Activated gamma-delta T cell (primary cell): ENCODE data around the gene ODR4.
A peak's percentile ranks its signal among the peaks of the same experiment; 100 is the strongest.
"Not testable (repeated sequence)": the region's sequence is repeated elsewhere in the genome, so short reads cannot be mapped to it uniquely, and the experiment has no call there.

ENCODE experiments used
- DNase-seq: peaks from one replicate; lab custom pipeline; 2025; lab: John Stamatoyannopoulos, UW
- total RNA-seq, 2 donors: gene quantifications; one replicate each; lab custom pipeline; 2026; lab: John Stamatoyannopoulos, UW

The ODR4 gene
- 46.8 to 55.9 reads per million in 2 donors for total RNA-seq

DNA sequence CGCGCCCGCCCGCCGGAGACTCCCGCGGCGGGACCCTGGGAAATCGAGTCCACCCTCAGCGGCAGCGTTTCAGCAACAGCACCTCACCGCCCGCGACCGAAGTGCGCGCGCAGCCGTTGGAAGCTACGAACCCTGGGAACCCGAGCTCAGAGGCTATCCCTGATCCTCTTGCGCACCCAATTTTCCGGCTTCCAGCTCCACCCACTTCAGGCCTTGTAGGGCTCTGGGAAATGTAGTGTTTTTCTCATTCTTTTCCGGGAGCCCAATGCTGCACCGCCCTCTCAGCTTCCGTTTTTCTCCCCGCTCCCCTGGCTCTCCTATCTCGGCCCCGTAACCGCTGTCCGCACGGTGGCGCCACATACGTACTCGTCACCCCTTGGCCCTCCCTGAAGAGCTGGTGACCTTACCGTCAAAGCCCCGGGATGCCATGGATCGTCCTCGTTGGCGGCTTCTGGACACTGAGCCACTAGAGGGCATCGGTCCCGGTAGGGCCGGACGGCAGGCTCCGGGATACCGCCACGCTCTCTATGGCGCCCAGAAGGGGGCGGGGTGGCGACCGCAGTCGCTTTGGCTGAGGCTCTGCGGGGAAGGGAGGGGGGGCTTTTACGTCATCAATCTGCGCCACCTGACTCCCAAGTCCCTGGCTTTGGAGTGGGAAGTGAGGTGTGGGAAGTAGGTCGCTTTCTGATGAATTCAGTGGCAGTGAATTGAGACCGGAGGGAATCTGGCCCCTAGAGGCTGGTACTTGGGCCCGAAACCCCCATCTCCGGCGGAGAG is at the start of gene ODR4, which contains the start of gene TPR:
Gene ODR4, plus strand, starts transcription at position 687 of the 777 bp plus-strand sequence. CDS start 3,948 bp downstream, outside the sequence.
Gene TPR, minus strand, starts transcription at position 102 of the 777 bp plus-strand sequence. CDS start 225 bp downstream, outside the sequence.
- peak; percentile 97 for DNase-seq

DNA sequence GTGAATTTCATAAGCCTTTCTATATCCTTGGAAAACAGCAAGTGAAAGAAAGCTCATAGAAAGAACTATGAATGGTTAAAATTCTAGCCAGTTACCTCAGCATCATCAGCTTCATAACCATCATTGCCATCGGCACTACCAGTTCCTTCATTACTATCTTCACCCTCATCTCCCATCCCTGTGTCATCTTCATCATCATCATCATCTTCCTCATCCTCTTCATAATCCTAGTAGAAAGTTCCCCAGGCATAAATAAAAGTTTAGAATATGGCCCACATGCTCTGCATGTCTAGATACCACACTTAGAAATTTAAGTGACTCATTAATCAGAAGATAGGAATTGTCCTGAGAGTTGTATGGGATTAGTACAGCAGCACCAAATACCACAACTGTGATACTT is 49.6 kb upstream of the ODR4 start:
- DNase-seq: no peak

DNA sequence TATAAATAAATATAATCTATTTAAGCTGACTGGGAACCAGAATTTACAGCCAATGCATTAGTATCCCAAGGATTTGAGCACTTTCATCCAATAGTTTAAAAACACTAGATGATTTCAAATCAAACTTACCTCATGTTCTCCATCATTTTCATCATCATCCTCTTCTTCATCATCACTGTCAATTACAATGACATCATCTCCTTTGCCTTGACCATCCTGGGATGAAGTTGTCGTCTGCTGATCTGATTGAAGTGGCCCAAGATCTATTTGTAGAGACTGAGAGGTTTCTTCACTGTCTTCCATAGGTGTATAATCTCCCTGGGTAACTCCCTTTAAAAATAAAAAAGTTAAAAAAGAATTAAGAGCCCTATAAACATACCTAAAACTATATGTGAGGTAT is 48.3 kb upstream of the ODR4 start:
- no peak for DNase-seq

DNA sequence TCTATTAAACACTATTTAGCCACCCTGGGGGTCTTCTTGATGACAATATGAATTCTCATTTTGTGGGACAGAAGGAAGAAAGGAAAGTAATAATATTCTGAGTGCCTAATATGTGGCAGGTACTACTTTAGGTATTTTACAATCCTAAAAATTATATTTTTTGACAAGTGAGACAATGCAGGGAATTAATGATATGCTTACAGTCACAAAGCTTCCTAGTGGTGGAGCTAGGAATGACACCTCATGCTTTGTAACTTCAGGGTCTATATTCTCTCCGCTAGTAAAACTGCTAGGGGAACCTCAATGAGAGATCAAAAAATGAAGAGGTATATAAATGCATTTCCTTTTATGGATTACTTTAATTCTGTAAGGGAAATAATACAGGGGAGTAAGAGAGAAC is 44.9 kb upstream of the ODR4 start:
- no peak for DNase-seq

DNA sequence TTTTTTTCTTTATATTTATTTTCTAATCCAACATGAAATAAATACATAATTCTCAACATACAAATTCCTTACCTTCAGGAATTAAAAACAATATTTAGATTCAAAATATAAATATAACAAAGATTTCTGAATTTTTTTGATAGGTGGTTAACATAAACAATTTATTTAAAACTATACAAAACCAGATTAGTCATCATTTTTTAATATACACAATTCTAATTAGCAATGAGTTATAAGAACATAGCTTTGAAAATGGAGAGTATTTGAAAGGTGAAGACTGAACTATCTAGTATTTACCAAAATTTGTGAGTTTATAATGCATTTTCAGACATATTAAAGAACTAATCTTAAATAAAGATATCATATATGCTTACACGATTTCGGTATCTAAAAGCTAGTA is 38.1 kb upstream of the ODR4 start:
- no peak for DNase-seq

DNA sequence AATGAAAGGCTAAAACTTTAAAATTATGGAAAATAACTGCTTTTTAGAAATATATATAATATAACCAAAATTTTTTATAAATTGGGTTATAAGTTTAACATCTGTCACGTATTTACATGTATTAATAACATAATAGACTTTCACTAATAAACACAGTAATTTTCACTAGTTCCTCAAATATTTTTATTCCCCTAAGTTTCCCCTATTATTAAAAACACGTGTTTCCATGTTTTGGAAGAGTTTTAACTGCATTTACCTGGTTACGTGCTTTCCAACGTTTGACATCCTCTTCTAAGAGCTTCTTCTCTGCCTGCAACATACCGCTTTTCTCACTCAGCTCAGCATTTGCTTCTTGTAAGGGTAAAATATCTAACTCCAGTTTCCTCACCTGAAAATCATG is 34.9 kb upstream of the ODR4 start:
- no peak for DNase-seq

DNA sequence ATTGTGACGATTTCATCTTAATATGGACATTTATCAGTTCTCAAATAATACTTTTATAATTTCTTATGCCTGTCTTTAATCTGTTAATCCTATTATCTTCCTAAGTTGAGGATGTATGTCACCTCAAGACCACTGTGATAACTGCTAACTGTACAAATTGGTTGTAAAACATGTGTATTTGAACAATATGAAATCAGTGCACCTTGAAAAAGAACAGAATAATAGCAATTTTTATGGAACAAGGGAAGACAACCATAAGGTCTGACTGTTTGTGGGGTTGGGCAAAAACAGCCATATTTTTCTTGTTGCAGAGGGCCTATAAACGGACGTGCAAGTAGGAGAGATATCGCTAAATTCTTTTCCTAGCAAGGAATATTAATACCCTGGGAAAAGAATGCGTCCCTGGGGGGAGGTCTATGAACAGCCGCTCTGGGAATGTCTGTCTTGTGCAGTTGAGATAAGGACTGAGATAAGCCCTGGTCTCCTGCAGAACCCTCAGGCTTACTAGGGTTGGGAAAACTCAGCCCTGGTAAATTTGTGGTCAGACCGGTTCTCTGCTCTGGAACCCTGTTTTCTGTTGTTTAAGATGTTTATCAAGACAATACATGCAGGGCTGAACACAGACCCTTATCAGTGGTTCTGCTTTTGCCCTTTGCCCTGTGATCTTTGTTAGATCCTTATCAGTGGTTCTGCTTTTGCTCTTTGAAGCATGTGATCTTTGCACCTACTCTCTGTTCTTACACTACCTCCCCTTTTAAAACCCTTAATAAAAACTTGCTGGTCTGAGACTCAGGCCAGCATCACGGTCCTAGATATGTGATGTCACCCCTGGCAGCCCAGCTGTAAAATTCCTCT is 27.6 kb upstream of the ODR4 start:
- DNase-seq: not testable (repeated sequence)

DNA sequence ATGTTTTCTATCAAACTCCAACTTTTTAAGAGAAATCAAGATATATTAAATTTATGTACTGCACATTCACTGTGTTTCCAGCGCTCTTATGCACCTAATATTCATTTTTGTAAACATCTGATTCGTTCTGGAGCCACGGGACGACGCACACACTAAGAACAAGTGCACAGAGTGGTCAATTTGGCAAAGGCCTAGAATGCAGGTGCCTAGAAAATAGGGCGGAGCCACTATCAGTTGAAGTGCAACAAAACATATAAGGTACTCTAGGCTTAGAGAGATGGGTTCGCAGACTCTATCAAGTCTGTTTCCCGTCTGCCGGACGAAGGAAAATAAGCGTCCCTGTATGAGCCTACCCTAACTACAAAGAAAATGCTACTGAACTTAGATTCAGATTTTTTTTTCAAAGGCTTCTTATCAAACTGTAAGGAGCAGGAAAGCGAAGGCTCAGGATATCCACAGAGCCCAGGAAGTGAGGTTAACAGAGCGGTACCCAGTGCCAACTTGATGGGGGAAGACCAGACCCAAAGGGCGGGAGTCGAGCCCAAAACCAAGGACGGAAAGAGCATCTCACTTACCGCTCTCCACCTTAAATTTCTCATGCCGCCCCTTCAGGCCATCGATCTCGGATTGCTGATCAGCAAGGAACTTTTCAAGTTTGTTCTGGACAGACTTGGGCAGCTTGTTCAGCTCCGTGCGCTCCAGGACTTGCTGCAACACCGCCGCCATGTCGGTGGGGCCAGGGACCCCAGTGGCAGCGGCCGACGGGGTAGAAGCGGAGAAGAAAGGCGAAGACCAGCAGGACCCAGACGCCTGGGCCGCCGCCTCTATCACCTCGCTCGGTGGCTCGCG is 1.1 kb upstream of the ODR4 start:
- DNase-seq: no peak

DNA sequence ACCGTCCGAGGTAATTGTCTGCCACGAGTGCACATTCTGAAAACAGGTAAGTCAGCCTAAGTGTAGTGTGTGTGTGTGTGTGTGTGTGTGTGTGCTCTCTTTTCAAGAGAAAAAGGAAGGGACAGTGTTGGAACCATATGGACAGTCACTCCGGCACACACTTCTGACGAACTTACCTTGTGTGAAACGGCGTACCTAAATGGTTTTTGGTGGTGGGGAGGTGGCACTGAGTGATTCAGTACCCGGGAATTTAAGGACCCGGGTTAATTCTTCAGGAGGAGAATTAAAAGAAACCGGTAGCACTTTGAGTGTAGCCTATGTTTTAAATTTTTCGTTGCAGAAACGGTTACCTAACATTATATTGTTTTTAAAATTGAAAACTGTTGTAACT is 286 bp downstream of the ODR4 start:
- no peak for DNase-seq

DNA sequence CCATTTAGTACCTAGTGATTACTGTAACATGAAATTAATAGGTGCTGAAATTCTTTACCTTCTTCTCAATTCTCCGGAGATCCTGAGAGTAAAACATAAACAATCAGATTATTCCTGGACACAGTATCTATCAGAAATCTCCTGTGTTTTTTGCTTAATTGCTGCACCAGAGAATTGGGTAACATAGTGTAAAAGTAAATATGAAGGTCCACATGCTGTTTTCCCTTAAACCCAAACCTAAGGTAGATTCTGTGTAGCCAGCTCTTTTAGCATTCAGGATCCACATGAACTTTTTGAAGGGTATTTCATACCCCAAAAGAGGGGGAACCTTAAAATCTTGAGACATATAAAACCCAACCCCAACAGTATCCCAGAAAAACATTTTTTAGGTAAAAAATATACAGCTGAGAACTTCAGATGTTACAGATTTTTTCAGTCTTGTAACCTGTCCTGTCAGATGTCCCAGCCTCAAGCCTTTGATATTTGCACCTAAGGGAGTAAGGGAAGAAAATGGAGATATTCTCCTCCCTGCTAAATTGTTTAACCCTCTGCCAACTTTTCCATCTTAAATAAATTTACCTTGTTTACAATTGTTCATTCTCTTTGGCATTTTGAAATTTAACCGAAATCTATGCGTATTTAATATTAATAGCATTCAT is 11.2 kb downstream of the ODR4 start:
- no peak for DNase-seq

DNA sequence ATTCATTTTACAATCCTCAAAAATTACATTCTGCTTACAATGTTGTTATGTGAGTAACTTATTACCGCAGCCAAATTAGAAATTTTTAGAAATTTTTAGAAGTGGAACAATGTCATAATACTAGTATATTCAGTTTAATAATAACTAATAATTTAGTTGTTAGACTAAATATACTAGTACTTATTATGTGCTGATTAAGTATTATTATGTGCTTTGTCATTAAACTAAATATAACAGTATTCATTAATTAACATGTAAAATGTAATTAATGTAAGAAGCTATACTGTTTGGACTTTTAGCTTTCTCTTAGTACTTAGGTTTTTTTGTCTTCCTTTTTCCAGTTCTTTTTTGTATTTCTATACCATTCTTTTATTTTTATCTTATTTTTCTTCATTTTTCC is 15.3 kb downstream of the ODR4 start:
- DNase-seq: no peak

DNA sequence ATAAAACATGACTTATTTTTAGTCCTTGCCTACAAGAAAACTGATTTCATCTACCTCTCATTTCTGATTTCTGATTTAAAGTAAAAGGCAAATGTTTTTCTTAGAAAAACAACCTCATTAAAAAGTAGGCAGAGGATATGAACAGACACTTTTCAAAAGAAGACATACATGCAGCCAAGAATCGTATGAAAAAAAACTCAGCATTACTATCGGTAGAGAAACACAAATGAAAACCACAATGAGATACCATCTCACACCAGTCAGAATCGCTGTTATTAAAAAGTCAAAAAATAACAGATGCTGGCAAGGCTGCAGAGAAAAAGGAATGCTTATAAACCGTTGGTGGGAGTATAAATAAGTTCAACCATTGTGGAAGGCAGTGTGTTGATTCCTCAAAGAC is 16.2 kb downstream of the ODR4 start:
- DNase-seq: no peak

DNA sequence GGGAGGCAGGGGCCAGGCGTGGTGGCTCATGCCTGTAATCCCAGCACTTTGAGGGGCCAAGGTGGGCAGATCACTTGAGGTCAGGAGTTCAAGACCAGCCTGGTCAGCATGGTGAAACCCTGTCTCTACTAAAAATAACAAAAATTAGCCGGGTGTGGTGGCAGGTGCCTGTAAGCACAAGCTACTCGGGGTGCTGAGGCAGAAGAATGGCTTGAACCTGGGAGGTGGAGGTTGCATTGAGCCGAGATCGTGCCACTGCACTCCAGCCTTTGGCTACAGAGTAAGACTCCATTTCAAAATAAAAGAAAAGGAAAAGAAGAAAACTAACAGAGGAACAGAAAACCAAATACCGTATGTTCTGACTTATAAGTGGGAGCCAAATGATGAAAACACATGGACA is 17.1 kb downstream of the ODR4 start:
- not testable (repeated sequence) for DNase-seq

DNA sequence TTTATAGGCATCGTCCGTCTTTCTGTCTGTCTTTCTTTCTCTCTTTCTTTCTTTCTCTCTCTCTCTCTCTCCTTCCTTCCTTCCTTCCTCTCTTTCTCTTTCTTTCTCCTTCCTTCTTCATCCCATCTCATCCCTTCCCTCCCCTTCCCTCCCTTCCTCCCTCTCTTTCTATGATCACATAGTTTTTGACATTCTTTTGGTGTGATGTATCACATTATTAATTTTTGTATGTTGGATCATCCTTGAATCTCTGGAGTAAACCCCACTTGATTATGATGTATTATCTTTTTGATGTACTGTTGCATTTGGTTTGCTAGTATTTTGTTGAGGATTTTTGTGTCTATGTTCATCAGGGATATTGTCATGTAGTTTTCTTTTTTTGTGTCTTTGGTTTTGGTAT is 25.8 kb downstream of the ODR4 start:
- not testable (repeated sequence) for DNase-seq

DNA sequence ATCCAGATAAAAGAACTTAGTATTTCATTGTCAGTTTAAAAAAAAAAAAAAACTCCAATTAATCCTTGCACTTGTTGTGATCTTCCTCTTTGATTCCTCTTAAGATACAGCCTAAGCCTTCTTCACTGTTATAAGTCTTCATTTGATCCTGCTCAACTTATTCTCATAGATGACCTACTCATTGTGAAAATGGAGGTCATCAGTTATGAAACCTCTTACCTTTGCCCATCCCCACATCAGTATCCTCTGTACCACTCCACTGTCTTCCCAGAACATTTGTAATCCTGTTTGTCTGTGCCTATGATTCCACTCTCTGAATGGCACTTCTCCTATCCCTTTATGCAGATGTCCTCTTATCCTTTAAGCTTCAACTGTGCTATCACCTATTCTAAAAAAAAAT is 28.0 kb downstream of the ODR4 start:
- DNase-seq: no peak

DNA sequence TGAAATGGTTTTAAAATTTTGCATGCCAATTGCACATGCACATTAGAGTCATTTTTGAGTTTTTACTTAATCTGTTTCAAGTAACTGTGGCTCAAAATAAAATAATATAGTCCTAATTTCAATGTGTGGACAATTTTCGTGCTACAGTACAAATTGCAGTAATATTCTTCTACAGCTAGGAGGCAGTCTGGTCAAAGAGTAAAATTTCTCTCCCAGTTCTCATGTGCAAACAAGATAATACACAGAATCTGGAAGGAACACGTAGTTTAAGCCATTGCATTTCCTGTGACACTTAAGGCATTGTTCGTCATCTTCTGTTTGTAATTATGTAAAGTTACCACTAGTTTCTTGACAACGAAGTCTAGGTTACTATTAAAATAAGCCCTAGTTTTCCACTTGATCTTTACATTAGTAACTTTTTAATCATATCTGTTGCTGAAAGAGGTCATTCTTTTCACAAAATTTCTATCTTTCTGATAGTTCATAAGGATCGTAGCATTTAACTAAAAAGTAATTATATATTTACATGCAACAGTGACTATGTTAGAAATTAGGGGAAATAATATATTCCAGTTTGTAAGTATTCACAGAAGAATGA is 28.9 kb downstream of the ODR4 start:
- no peak for DNase-seq

DNA sequence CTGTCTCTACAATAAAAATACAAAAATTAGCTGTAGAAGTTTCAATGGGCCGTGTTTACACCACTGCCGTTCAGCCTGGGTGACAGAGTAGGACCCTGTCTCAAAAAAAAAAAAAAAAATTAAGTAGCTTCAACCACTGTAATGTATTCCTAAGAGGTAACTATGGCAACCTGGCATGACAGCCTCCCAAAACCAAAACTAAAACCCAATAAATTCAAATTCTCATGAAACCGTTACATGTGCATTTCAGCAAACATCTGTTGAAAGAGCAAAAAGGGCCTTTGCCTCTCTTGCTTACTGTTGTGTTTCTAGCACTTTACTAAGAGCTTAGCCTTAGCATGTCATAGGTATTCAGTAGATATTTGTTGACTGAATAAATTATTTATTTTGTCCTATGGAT is 33.5 kb downstream of the ODR4 start:
- DNase-seq: no peak

DNA sequence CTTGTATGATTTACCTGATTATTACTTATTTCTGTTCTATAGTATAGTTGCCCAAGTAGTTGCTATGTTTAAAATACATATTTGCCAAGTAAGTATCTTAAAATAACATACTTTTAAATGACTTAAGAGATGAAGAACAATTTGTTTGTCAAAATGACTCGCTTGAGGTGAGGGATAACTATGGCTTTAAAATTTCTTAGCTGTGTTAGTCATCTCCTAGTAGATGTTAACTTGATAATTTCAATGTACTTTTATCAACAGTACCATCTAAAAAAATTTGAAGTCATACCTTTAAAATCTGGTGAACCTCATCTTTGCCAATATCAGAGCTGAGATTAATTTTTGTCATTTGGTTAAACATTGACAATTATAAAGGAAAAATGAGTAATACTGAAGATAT is 37.7 kb downstream of the ODR4 start:
- no peak for DNase-seq

DNA sequence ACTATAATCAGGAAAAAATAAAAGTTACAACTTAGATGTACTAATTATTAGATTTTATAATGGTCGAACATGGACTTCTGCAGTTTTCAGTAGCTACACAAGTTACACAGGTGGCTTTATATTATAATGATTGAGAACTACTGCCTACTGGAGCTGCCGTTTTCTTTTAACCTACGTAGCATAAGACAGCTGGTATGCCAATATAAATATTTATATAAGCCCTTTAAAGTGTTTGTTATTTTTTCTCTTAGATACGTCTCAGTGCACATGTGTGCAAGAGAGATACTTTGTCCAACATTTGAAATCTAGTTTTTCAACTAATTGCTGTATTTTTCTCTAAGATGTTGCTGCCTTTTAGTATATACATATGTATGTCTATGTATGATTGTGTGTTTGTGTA is 42.9 kb downstream of the ODR4 start:
- DNase-seq: no peak

DNA sequence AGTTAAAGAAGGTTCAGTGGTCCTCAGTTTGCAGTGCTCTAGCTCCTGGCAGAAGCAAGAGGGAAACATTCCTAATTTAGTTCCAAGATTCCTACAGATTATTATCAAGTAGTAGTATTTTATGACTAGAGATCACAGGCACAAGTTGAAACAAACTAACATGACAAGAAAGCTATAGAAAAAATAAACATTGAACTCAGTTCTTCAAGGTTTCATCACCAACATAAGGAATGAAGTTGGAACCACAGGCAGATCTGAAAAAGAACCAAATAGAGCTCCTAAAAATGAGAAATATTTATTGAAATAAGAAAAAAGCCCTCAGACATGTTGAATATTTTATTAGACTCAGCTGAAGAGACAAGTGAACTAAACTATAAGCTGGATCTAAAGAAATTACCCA is 44.7 kb downstream of the ODR4 start:
- DNase-seq: no peak

DNA sequence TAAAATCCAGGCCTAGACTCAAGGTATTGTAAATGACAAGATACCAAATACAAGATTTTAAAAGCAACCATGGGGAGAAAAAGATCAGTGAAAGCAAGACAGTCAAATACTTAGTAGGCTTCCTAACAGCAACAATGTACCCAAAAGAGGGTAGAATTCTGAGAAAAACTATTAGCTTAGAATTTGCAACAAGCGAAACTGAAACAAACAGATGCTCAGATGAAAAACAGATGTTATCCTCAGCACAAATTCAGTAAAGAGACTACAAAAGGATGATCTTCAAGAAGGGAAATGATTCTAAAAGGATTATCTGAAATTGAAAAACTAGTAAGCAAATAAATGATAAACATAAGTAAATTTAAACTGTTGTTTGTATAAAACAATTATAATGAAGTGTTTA is 45.3 kb downstream of the ODR4 start:
- DNase-seq: no peak
